ENCODE results near the gene MCM9. TPM values are rescaled to one million over a fixed set of nuclear protein-coding genes. Genes with fewer than 3 reads are reported as not detected.

The MCM9 gene
- total RNA-seq, 2 experiments from 2014 or later = 18.4 to 21.3 TPM

DNA sequence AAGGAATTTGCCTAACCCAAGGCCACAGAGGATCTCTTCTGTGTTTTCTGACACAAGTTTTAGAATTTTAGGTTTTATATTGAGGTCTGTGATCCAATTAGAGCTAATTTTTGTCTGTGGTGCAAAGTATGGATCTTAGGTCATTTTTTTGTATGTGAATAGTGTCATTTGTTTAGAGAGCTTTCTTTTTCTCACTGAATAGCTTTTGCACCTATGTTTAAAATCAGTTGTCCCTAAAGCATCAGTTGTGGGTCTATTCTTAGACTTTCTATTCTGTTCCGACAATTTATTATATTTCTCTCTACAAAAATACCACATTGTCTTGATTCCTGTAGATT lies 341 bp upstream of the MCM9 start:
- intact Hi-C loops (cut with micrococcal nuclease) = no loop called here
- peaks cover 49% of the 10 kb centered on the region for H3K36me3 Mint-ChIP-seq (ENCODE audit: low read depth)
- H3K27me3 Mint-ChIP-seq = no peaks in the 10 kb centered on the region
- ChIA-PET CTCF (interaction anchor here (1.0 to 1.3 kb wide), 3 partner anchors 38 to 175 kb away, joined by 3 to 5 read pairs (median 4); no protein-coding TSS in a partner anchor), POLR2A (interaction anchor here (1.0 to 2.7 kb wide), 3 partner anchors 39 to 226 kb away, joined by 3 to 9 read pairs (median 3); no protein-coding TSS in a partner anchor)
- H3K4me1 Mint-ChIP-seq (ENCODE audit: low read depth) = peaks cover 33% of the 10 kb centered on the region
- TF ChIP-seq, protein P1, sequence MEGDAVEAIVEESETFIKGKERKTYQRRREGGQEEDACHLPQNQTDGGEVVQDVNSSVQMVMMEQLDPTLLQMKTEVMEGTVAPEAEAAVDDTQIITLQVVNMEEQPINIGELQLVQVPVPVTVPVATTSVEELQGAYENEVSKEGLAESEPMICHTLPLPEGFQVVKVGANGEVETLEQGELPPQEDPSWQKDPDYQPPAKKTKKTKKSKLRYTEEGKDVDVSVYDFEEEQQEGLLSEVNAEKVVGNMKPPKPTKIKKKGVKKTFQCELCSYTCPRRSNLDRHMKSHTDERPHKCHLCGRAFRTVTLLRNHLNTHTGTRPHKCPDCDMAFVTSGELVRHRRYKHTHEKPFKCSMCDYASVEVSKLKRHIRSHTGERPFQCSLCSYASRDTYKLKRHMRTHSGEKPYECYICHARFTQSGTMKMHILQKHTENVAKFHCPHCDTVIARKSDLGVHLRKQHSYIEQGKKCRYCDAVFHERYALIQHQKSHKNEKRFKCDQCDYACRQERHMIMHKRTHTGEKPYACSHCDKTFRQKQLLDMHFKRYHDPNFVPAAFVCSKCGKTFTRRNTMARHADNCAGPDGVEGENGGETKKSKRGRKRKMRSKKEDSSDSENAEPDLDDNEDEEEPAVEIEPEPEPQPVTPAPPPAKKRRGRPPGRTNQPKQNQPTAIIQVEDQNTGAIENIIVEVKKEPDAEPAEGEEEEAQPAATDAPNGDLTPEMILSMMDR (IDR thresholded peaks at IDR 0.05) = no peak
- DNase-seq (no peak), ATAC-seq (no peak)
- peak overlapping the region; percentile 88 for H3K4me3 Mint-ChIP-seq
- peak overlapping the region; percentile 94 for H3K27ac Mint-ChIP-seq
- H3K9me3 Mint-ChIP-seq = peaks cover 8% of the 10 kb centered on the region

DNA sequence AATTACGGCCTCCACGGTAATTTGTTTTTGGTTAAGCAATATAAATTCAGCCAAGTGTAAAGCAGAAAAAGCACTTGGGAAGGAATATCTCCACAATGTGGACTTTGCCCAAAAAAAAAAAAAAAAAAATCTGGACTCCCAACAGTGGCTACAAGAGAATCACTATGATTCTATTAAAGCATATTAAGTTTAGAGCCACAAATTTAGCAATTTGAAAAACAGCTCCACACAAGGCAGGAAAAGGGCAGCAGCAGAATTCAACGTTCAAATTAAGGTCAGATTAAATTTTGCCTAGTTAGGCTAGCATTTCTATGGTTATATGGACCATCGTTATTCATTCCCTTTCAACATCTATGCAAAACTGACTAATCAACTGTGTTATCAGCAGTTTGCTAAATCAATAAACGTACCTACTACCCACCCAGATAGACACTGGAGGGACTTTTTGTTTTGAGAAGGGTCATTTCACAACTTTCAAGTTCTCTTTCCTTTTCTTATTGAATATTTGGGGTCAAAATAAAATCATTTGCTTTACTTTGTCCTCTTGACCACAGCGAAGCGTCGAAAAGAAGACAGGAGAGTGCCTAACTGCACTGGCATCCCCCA lies 1.0 kb downstream of the MCM9 start:
- peak overlapping the region; percentile 88 for H3K4me3 Mint-ChIP-seq
- POLR2A ChIA-PET = interaction anchor here (0.7 to 2.7 kb wide), 7 partner anchors 10 to 125 kb away, joined by 3 to 9 read pairs (median 3); partner anchors contain the start of gene ASF1A
- peaks cover 33% of the 10 kb centered on the region for H3K4me1 Mint-ChIP-seq (ENCODE audit: low read depth)
- CTCF ChIA-PET = interaction anchor here (1.0 to 1.3 kb wide), 3 partner anchors 37 to 177 kb away, joined by 3 to 5 read pairs (median 4); no protein-coding TSS in a partner anchor
- TF ChIP-seq, protein P1 (IDR thresholded peaks at IDR 0.05) = no peak
- no peak for ATAC-seq
- intact Hi-C loops (cut with micrococcal nuclease) = no loop called here
- DNase-seq = no peak
- peaks cover 8% of the 10 kb centered on the region for H3K9me3 Mint-ChIP-seq
- H3K36me3 Mint-ChIP-seq (ENCODE audit: low read depth) = peaks cover 44% of the 10 kb centered on the region
- H3K27me3 Mint-ChIP-seq = no peaks in the 10 kb centered on the region
- peak overlapping the region; percentile 88 for H3K27ac Mint-ChIP-seq

DNA sequence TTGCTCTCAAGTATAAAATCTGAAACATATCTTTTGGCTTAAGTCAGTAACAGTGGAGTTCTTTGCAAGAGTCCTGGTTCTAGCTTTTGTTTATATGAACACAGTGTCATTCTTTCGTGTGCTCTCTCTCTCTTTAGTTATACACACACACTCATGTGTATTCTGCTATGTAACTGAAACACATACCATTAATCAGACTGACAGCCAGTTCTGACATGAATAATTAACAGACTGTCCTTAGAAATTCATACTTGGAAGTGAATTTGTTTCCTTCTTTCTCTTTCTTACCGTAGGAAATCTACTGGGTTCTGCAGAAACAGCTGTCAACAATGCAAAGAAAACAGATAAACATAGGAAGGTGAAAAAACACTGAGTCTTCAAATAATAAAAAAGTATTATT lies 2.5 kb downstream of the MCM9 start:
- ATAC-seq = no peak
- Mint-ChIP-seq H3K36me3 (ENCODE audit: low read depth) (peaks cover 43% of the 10 kb centered on the region), H3K4me1 (ENCODE audit: low read depth) (peaks cover 37% of the 10 kb centered on the region)

DNA sequence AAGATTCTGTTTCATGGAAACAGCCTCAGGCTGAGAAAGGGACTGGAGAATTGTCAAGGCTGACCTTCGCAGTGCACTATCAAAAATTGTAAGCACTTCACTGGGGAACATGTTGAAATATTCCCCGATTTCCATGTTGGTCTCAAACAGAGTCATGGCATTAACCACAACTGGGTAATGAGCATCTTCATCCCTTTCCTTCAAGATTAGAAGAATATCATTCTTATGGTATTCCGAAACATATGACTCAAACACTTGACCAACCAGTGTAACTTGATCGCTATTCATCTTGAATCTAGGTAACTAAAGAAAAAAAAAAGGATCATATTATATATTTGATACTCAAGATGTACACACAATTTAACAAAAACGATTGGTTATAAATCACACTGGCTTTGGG lies 3.5 kb downstream of the MCM9 start:
- H3K9me3 Mint-ChIP-seq = peaks cover 1% of the 10 kb centered on the region
- DNase-seq (no peak), ATAC-seq (no peak)
- TF ChIP-seq, protein P1 (IDR thresholded peaks at IDR 0.05) = no peak
- H3K36me3 Mint-ChIP-seq (ENCODE audit: low read depth) = peaks cover 36% of the 10 kb centered on the region
- no peak overlapping the region for H3K27ac Mint-ChIP-seq
- no peaks in the 10 kb centered on the region for H3K27me3 Mint-ChIP-seq
- peaks cover 29% of the 10 kb centered on the region for H3K4me1 Mint-ChIP-seq (ENCODE audit: low read depth)
- intact Hi-C loops (cut with micrococcal nuclease) = no loop called here
- no peak overlapping the region for H3K4me3 Mint-ChIP-seq
- CTCF ChIA-PET = no interaction called here
- POLR2A ChIA-PET = no interaction called here

More for the DNA sequence above, 2.5 kb downstream of the MCM9 start:
- POLR2A ChIA-PET = interaction anchor here (0.6 kb wide), 1 partner anchor 529 kb away, joined by 3 read pairs; no protein-coding TSS in a partner anchor
- no peaks in the 10 kb centered on the region for H3K27me3 Mint-ChIP-seq
- H3K27ac Mint-ChIP-seq = no peak overlapping the region
- TF ChIP-seq, protein P1 (IDR thresholded peaks at IDR 0.05) = no peak
- H3K9me3 Mint-ChIP-seq = peaks cover 7% of the 10 kb centered on the region
- no peak for DNase-seq
- H3K4me3 Mint-ChIP-seq = no peak overlapping the region
- CTCF ChIA-PET = interaction anchor here (0.6 to 0.9 kb wide), 2 partner anchors 32 to 197 kb away, joined by 3 read pairs; no protein-coding TSS in a partner anchor
- intact Hi-C loops (cut with micrococcal nuclease) = no loop called here

DNA sequence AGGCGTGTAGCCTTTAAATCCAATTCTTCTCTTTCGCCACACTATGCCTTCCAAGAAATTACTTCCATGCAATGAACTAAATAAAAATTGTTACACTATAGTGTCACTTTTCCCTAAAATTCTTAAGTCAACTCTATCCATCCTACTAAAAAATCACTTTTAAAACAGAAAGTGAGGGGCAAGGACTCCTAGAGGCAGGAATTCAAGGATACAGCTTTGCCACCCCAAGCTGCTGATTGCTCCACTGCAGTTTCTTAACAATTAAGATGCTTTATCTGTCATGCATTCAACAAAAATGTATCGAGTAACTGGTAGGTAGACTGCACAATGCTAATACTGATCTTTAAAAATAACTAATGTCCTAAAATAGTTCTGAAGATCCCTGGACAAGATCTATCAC lies 4.3 kb downstream of the MCM9 start:
- intact Hi-C loops (cut with micrococcal nuclease) = no loop called here
- H3K27ac Mint-ChIP-seq = no peak overlapping the region

More for the DNA sequence above, 4.3 kb downstream of the MCM9 start:
- ChIA-PET POLR2A (no interaction called here), CTCF (no interaction called here)
- Mint-ChIP-seq H3K27me3 (no peaks in the 10 kb centered on the region), H3K9me3 (no peaks in the 10 kb centered on the region), H3K4me1 (ENCODE audit: low read depth) (peaks cover 26% of the 10 kb centered on the region), H3K4me3 (no peak overlapping the region), H3K36me3 (ENCODE audit: low read depth) (peaks cover 35% of the 10 kb centered on the region)
- DNase-seq = no peak
- TF ChIP-seq, protein P1 (IDR thresholded peaks at IDR 0.05) = no peak
- no peak for ATAC-seq

Data from activated CD8-positive, alpha-beta T cell treated with anti-CD3 and anti-CD28 coated beads for 36 hours (primary cell).